Upper lobe of left lung (tissue), 6 donors: ENCODE results near the gene LTBP1. TPM values are rescaled to one million over a fixed set of nuclear protein-coding genes. Genes with fewer than 3 reads are reported as not detected.

Experiments used
- ATAC-seq, 2 donors: fragments of 200-7000 bp; cut with Tn5 transposase; one replicate each; pipeline ENCODE4 v1.9.1; 2022; ENCODE audit warnings: mild to moderate bottlenecking in 2 of 2, moderate library complexity in 2 of 2; ENCODE audit not compliant: low FRiP score in 2 of 2
- DNase-seq, 2 donors: peaks; one replicate each; pipeline ENCODE4 v3.0.0-alpha.2; 2019 to 2020
- H3K27ac ChIP-seq, 4 donors: fragments of 200-600 bp; sonication (generic); one replicate each; pipeline ENCODE4 v1.5.1; 2016 to 2019
- H3K27me3 ChIP-seq, 4 donors: fragments of 200-600 bp; sonication (generic); one replicate each; pipeline ENCODE4 v1.5.1; 2017 to 2019
- H3K36me3 ChIP-seq, 4 donors: fragments of 200-600 bp; sonication (generic); one replicate each; pipeline ENCODE4 v1.5.1; 2016 to 2019
- H3K4me1 ChIP-seq, 4 donors: fragments of 200-600 bp; sonication (generic); one replicate each; pipeline ENCODE4 v1.5.1; 2018 to 2019
- H3K4me3 ChIP-seq, 4 donors: fragments of 200-600 bp; sonication (generic); one replicate each; pipeline ENCODE4 v1.5.1; 2017 to 2019; ENCODE audit warnings: mild to moderate bottlenecking in 2 of 4, moderate library complexity in 1 of 4
- H3K9me3 ChIP-seq, 4 donors: fragments of 200-600 bp; sonication (generic); one replicate each; pipeline ENCODE4 v1.5.1; 2018 to 2019
- EP300 ChIP-seq, 4 donors: sonication (generic); formaldehyde crosslinking; IDR thresholded peaks; one replicate each; pipeline ENCODE4 v1.5.1; 2017; ENCODE audit warnings: antibody characterized with exemption in 4 of 4, control low read depth in 2 of 4
- POLR2A ChIP-seq, 4 donors: fragments of 450-650 bp; IDR thresholded peaks; one replicate each; pipeline ENCODE4 v1.5.1; 2016 to 2017; ENCODE audit warnings: antibody characterized with exemption in 4 of 4, mild to moderate bottlenecking in 2 of 4
- POLR2AphosphoS5 ChIP-seq, 2 donors: sonication (generic); formaldehyde crosslinking; IDR thresholded peaks; one replicate each; pipeline ENCODE4 v1.5.1; 2017; ENCODE audit warnings: antibody characterized with exemption in 2 of 2
- WGBS, 2 donors: methylation state at CpG; one replicate each; pipeline ENCODE4 v1.1.5; 2017 to 2018; 5-methylcytosine and 5-hydroxymethylcytosine counted together
- total RNA-seq, 6 donors: library from RNA; depleted of rRNA in 4 of 6; stranded (reverse); fragments of >200 nt in 4 of 6; gene quantifications; one replicate each; pipeline versions ENCODE4 v1.1.0 to v1.2.1, GENCODE V29; 2016 to 2021
- TF ChIP-seq, protein P1 (sequence below), 6 experiments: fragments of 450-650 bp in 4 of 6; fragments of 200-600 bp in 2 of 6; sonication (generic) in 2 of 6; IDR thresholded peaks; one replicate each; pipeline ENCODE4 v1.5.1; 2016 to 2019; ENCODE audit warnings: antibody characterized with exemption in 6 of 6
- donor health status: DM: no; HTN: no; CAD: no; lungs with moderate emphysema.
- donor health status: DM: no; HTN: yes; CAD: no; lungs with severe emphysema.

LTBP1 gene
- total RNA-seq, 6 donors from 2014 or later, result 11.5 to 45.0 (median 27.1) TPM

DNA sequence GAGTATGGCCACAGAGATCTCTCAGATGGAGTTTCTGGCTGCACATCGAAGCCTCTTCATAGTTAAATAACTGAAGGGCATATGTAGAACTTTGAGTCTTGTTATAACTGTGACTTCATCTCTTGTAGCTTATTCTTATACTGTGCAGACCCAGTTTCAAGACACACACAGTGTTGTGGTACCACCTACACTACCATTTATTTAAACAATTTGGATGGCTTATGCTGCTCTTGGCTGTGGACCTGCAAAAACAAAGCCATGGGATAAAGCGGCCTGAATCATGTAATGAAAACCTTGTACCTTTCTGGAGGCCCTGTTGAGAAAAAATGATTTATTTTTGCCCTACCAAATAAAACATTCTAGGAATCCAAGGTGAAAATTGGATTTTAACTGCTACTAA, 266.9 kb downstream of the LTBP1 start:
- Histone ChIP-seq H3K4me1 (no peaks in the 10 kb centered on the region), H3K36me3 (no peaks in the 10 kb centered on the region), H3K27me3 (no peaks in the 10 kb centered on the region), H3K4me3 (no peak overlapping the region), H3K9me3 (no peaks in the 10 kb centered on the region), H3K27ac (no peak overlapping the region)
- TF ChIP-seq POLR2A (IDR thresholded peaks at IDR 0.05), result no peak
- TF ChIP-seq EP300 (IDR thresholded peaks at IDR 0.05), result no peak
- TF ChIP-seq POLR2AphosphoS5 (IDR thresholded peaks at IDR 0.05), result no peak
- TF ChIP-seq, protein P1, sequence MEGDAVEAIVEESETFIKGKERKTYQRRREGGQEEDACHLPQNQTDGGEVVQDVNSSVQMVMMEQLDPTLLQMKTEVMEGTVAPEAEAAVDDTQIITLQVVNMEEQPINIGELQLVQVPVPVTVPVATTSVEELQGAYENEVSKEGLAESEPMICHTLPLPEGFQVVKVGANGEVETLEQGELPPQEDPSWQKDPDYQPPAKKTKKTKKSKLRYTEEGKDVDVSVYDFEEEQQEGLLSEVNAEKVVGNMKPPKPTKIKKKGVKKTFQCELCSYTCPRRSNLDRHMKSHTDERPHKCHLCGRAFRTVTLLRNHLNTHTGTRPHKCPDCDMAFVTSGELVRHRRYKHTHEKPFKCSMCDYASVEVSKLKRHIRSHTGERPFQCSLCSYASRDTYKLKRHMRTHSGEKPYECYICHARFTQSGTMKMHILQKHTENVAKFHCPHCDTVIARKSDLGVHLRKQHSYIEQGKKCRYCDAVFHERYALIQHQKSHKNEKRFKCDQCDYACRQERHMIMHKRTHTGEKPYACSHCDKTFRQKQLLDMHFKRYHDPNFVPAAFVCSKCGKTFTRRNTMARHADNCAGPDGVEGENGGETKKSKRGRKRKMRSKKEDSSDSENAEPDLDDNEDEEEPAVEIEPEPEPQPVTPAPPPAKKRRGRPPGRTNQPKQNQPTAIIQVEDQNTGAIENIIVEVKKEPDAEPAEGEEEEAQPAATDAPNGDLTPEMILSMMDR (IDR thresholded peaks at IDR 0.05), result no peak
- ATAC-seq, result no peak
- no peak for DNase-seq
- 98% methylated on average over 2 of the region's 2 CpGs for WGBS, 2 donors

DNA sequence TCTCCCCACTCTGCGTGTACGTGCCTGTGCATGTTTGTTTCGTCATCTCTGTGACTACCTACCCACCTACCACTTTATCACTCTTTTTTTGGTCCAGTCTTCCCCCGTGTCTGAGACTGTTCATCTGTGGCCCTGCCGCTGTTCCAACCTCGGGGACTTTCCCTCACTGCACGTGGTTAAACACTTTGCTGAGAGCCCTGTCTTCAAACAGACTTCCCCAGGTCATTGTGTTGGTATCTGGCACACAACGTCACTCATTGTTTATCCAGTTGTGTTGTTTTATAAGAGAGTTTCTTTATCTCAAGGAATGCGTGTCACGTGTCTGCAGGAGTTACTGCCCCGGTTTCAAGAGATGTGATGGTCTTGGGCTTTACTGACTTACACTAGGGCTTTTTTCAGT, 267.7 kb downstream of the LTBP1 start:
- DNase-seq, result no peak
- no peak for ATAC-seq
- Histone ChIP-seq H3K27ac (peak overlapping the region in 1 of 4 donors; percentile 17), H3K4me3 (no peak overlapping the region), H3K27me3 (no peaks in the 10 kb centered on the region), H3K36me3 (no peaks in the 10 kb centered on the region), H3K9me3 (no peaks in the 10 kb centered on the region), H3K4me1 (no peaks in the 10 kb centered on the region)
- TF ChIP-seq, protein P1 (IDR thresholded peaks at IDR 0.05), result no peak
- TF ChIP-seq EP300 (IDR thresholded peaks at IDR 0.05), result no peak
- TF ChIP-seq POLR2A (IDR thresholded peaks at IDR 0.05), result no peak
- no peak for TF ChIP-seq POLR2AphosphoS5 (IDR thresholded peaks at IDR 0.05)
- 54 to 62% methylated on average over 11 of the region's 11 CpGs for WGBS, 2 donors

DNA sequence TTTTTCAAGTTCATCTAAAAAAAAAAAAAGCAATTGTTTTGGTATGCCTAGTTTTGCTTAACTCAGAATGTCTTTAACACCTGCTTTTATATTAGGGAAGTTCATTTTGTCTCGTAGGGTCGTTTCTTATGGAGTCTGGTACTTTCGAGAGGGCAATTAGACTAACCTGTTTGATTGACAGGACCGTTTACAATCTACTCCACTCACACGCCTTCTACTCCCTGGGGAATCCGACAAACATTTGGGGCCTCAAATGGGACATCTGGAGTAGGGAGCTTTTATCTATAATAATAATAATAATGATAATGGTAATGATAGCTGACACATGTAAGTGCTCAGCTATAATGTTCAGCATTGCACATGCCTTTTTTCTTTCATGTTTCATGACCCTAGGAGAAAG, 268.1 kb downstream of the LTBP1 start:
- H3K9me3 ChIP-seq, result no peaks in the 10 kb centered on the region
- TF ChIP-seq POLR2AphosphoS5 (IDR thresholded peaks at IDR 0.05) (no peak), POLR2A (IDR thresholded peaks at IDR 0.05) (no peak), EP300 (IDR thresholded peaks at IDR 0.05) (no peak)
- TF ChIP-seq, protein P1 (IDR thresholded peaks at IDR 0.05), result no peak
- no peak for ATAC-seq

DNA sequence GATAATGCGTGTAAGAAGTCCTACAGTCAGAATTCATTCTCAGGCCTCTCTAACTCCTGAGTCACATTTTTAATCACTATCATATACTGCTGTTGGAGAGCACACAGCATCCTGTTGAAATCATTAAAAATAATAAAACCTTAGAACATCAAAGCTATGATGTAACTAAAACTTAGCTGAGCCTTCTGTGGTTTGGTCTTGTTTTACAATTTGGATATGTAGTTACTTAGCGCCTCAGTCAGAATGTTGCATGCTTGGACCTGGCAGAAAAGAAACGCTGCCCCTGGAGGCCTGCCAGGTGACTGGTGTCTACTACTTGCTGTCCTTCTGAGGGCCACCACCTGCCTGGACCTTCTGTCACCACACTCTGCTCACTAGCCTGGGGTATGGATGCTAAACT, 268.5 kb downstream of the LTBP1 start:
- 75 to 81% methylated on average over 3 of the region's 3 CpGs for WGBS, 2 donors
- H3K36me3 ChIP-seq, result no peaks in the 10 kb centered on the region
- no peak overlapping the region for H3K4me3 ChIP-seq
- H3K27me3 ChIP-seq, result no peaks in the 10 kb centered on the region
- no peak overlapping the region for H3K27ac ChIP-seq
- no peak for TF ChIP-seq EP300 (IDR thresholded peaks at IDR 0.05)
- no peak for TF ChIP-seq POLR2A (IDR thresholded peaks at IDR 0.05)
- TF ChIP-seq POLR2AphosphoS5 (IDR thresholded peaks at IDR 0.05), result no peak
- TF ChIP-seq, protein P1 (IDR thresholded peaks at IDR 0.05), result no peak
- no peaks in the 10 kb centered on the region for H3K9me3 ChIP-seq
- H3K4me1 ChIP-seq, result no peaks in the 10 kb centered on the region
- ATAC-seq (peak in 1 of 2 donors; percentile 60), DNase-seq (no peak)

More for the DNA sequence above, 268.1 kb downstream of the LTBP1 start:
- Histone ChIP-seq H3K36me3 (no peaks in the 10 kb centered on the region), H3K4me1 (no peaks in the 10 kb centered on the region), H3K27me3 (no peaks in the 10 kb centered on the region), H3K4me3 (no peak overlapping the region), H3K27ac (peak overlapping the region in 1 of 4 donors; percentile 17)
- 70 to 77% methylated on average over 6 of the region's 6 CpGs for WGBS, 2 donors
- DNase-seq, result no peak

DNA sequence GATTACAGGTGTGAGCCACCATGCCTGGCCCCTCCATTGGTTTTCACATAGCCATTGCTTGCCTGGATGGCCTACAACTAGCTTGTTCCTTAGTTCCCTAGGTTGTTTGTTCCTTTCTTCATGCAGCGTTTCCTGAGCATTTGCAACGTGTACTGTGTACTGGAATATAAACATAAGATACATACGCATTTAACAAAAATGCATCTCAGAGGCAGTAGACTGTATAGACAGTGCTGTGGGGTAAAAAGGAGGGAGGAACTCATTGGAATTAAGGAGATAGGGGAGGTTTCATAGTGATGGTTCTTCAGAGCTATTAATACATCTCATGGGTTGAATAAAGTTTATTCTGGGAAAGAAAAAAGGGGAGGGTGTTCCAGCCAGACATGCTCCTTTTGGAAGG, 269.2 kb downstream of the LTBP1 start:
- 81 to 87% methylated on average over 3 of the region's 3 CpGs for WGBS, 2 donors
- ATAC-seq, result no peak
- Histone ChIP-seq H3K27me3 (no peaks in the 10 kb centered on the region), H3K27ac (no peak overlapping the region), H3K36me3 (no peaks in the 10 kb centered on the region), H3K4me3 (no peak overlapping the region), H3K4me1 (no peaks in the 10 kb centered on the region), H3K9me3 (no peaks in the 10 kb centered on the region)
- no peak for DNase-seq
- TF ChIP-seq, protein P1 (IDR thresholded peaks at IDR 0.05), result no peak
- TF ChIP-seq EP300 (IDR thresholded peaks at IDR 0.05), result no peak
- no peak for TF ChIP-seq POLR2AphosphoS5 (IDR thresholded peaks at IDR 0.05)
- TF ChIP-seq POLR2A (IDR thresholded peaks at IDR 0.05), result no peak
